H9 (cell line): ENCODE measurements around the gene RASAL1. TPM values are rescaled to one million over a fixed set of nuclear protein-coding genes. Genes with fewer than 3 reads are reported as not detected.

Experiments
- DNase-seq: peaks from one replicate; pipeline ENCODE4 v3.0.0-alpha.2; 2017
- H2AFZ ChIP-seq: one replicate; pipeline ENCODE4 v1.6.1; 2013; ENCODE audit warnings: mild to moderate bottlenecking, low read length, control low read depth, moderate library complexity
- H2AK5ac ChIP-seq: 2 replicates; pipeline ENCODE4 v1.6.1; 2013; ENCODE audit warnings: low read length, control low read depth, mixed read lengths; ENCODE audit not compliant: insufficient read length
- H2BK120ac ChIP-seq: one replicate; pipeline ENCODE4 v1.6.1; 2013; ENCODE audit warnings: low read depth, mild to moderate bottlenecking, low read length, control low read depth, inconsistent platforms; ENCODE audit not compliant: poor library complexity, severe bottlenecking
- H2BK12ac ChIP-seq: 2 replicates; pipeline ENCODE4 v1.6.1; 2013; ENCODE audit warnings: low read length, control low read depth, mixed read lengths, low read depth; ENCODE audit not compliant: insufficient read length
- H2BK15ac ChIP-seq: 2 replicates; pipeline ENCODE4 v1.6.1; 2013; ENCODE audit warnings: low read depth, low read length, control low read depth
- H2BK20ac ChIP-seq: one replicate; pipeline ENCODE4 v1.6.1; 2013; ENCODE audit warnings: low read depth, mild to moderate bottlenecking, low read length, control low read depth, inconsistent platforms; ENCODE audit not compliant: poor library complexity, severe bottlenecking
- H2BK5ac ChIP-seq: 2 replicates; pipeline ENCODE4 v1.6.1; 2013; ENCODE audit warnings: low read length, control low read depth, mixed read lengths; ENCODE audit not compliant: insufficient read length
- H3K14ac ChIP-seq: 2 replicates; pipeline ENCODE4 v1.6.1; 2013; ENCODE audit warnings: low read length, control low read depth; ENCODE audit not compliant: insufficient read depth
- H3K18ac ChIP-seq: 2 replicates; pipeline ENCODE4 v1.6.1; 2013; ENCODE audit warnings: low read depth, mild to moderate bottlenecking, mixed read lengths, low read length, control low read depth; ENCODE audit not compliant: insufficient read length
- H3K23ac ChIP-seq: 2 replicates; pipeline ENCODE4 v1.6.1; 2013; ENCODE audit warnings: low read length, control low read depth, mixed read lengths, low read depth; ENCODE audit not compliant: insufficient read length
- H3K23me2 ChIP-seq: 2 replicates; pipeline ENCODE4 v1.6.1; 2013; ENCODE audit warnings: low read depth, mild to moderate bottlenecking, mixed read lengths, low read length, control low read depth; ENCODE audit not compliant: insufficient read length, poor library complexity, severe bottlenecking
- H3K27ac ChIP-seq: 2 replicates; pipeline ENCODE4 v1.5.1; 2013; ENCODE audit warnings: low read length, control low read depth, mixed read lengths, low read depth; ENCODE audit not compliant: insufficient read length
- H3K27me3 ChIP-seq: 2 replicates; pipeline ENCODE4 v1.6.1; 2013; ENCODE audit warnings: low read length, control low read depth, inconsistent platforms; ENCODE audit not compliant: insufficient read depth
- H3K4ac ChIP-seq: 2 replicates; pipeline ENCODE4 v1.6.1; 2013; ENCODE audit warnings: low read depth, mild to moderate bottlenecking, control low read depth, inconsistent platforms, low read length, moderate library complexity
- H3K4me1 ChIP-seq: 2 replicates; pipeline ENCODE4 v1.6.1; 2013; ENCODE audit warnings: low read length, control low read depth, inconsistent platforms; ENCODE audit not compliant: insufficient read depth
- H3K4me2 ChIP-seq: 2 replicates; pipeline ENCODE4 v1.6.1; 2013; ENCODE audit warnings: low read length, control low read depth, mixed read lengths; ENCODE audit not compliant: insufficient read length, insufficient read depth
- H3K56ac ChIP-seq: 2 replicates; pipeline ENCODE4 v1.6.1; 2013; ENCODE audit warnings: low read depth, mild to moderate bottlenecking, mixed read lengths, low read length, control low read depth; ENCODE audit not compliant: insufficient read length
- H3K79me1 ChIP-seq: 2 replicates; pipeline ENCODE4 v1.6.1; 2013; ENCODE audit warnings: low read depth, mild to moderate bottlenecking, moderate library complexity, low read length, control low read depth, inconsistent platforms; ENCODE audit not compliant: insufficient read depth, poor library complexity, severe bottlenecking
- H3K79me2 ChIP-seq: 2 replicates; pipeline ENCODE4 v1.6.1; 2013; ENCODE audit warnings: low read length, control low read depth, inconsistent platforms; ENCODE audit not compliant: insufficient read depth
- H3K9ac ChIP-seq: 2 replicates; pipeline ENCODE4 v1.6.1; 2013; ENCODE audit warnings: low read length, control low read depth, mixed read lengths; ENCODE audit not compliant: insufficient read length; ENCODE audit errors: extremely low read depth
- H3K9me3 ChIP-seq: one replicate; pipeline ENCODE4 v1.6.1; 2013; ENCODE audit warnings: low read depth, low read length, inconsistent platforms; ENCODE audit not compliant: control insufficient read depth
- H3T11ph ChIP-seq: one replicate; pipeline ENCODE4 v1.6.1; 2013; ENCODE audit warnings: mild to moderate bottlenecking, low read length, control low read depth, inconsistent platforms
- H4K20me1 ChIP-seq: one replicate; pipeline ENCODE4 v1.6.1; 2013; ENCODE audit not compliant: control insufficient read depth, insufficient read length, insufficient read depth
- H4K5ac ChIP-seq: 2 replicates; pipeline ENCODE4 v1.6.1; 2013; ENCODE audit warnings: low read depth, mild to moderate bottlenecking, mixed read lengths, low read length, control low read depth; ENCODE audit not compliant: insufficient read length
- H4K8ac ChIP-seq: replicated peaks from 2 replicates; pipeline ENCODE4 v1.6.1; 2013; ENCODE audit warnings: low read length, control low read depth, mixed read lengths, low read depth; ENCODE audit not compliant: insufficient read length
- H4K91ac ChIP-seq: 2 replicates; pipeline ENCODE4 v1.6.1; 2013; ENCODE audit warnings: low read depth, mild to moderate bottlenecking, moderate library complexity, mixed read lengths, low read length, control low read depth; ENCODE audit not compliant: insufficient read length
- H3K27ac Mint-ChIP-seq, 3 experiments: 2 replicates in 2 of 3; 3 replicates in 1 of 3; pipeline ENCODE4 v1.8.0; 2020 to 2021; ENCODE audit warnings: mixed read lengths in 3 of 3, mild to moderate bottlenecking in 1 of 3, moderate library complexity in 1 of 3
- H3K27me3 Mint-ChIP-seq: 2 replicates; pipeline ENCODE4 v1.8.0; 2021; ENCODE audit warnings: low read depth, mild to moderate bottlenecking, moderate library complexity, mixed read lengths
- H3K36me3 Mint-ChIP-seq, 3 experiments: 2 replicates in 2 of 3; 3 replicates in 1 of 3; pipeline ENCODE4 v1.8.0; 2020 to 2021; ENCODE audit warnings: low read depth in 3 of 3, mixed read lengths in 3 of 3; ENCODE audit not compliant: insufficient read depth in 1 of 3
- H3K4me1 Mint-ChIP-seq, 2 experiments: 2 replicates each; pipeline ENCODE4 v1.8.0; 2020; ENCODE audit warnings: mixed read lengths in 2 of 2
- H3K4me3 Mint-ChIP-seq, 2 experiments: 2 replicates in 1 of 2; 3 replicates in 1 of 2; pipeline ENCODE4 v1.8.0; 2020 to 2021; ENCODE audit warnings: mild to moderate bottlenecking in 2 of 2, mixed read lengths in 2 of 2, moderate library complexity in 1 of 2
- H3K9me3 Mint-ChIP-seq, 2 experiments: 2 replicates in 1 of 2; 3 replicates in 1 of 2; pipeline ENCODE4 v1.8.0; 2020; ENCODE audit warnings: mild to moderate bottlenecking in 2 of 2, mixed read lengths in 2 of 2, moderate library complexity in 1 of 2
- CTCF ChIP-seq: fragments of 200-600 bp; sonication (generic); conservative IDR thresholded peaks from 3 replicates; pipeline ENCODE4 v1.8.0; 2021; ENCODE audit warnings: antibody characterized with exemption, mild to moderate bottlenecking
- WGBS: extraction: QIAGEN DNeasy Blood & Tissue Kit; methylation state at CpG from one replicate; pipeline ENCODE4 v1.1.7; 2013; ENCODE audit warnings: missing lambda C conversion rate, low lambda C conversion rate, mixed read lengths; ENCODE audit not compliant: insufficient read length; ENCODE audit errors: extremely low coverage; 5-methylcytosine and 5-hydroxymethylcytosine counted together
- total RNA-seq: library from RNA; stranded (reverse); gene quantifications from 2 replicates; pipeline ENCODE4 v1.2.1, GENCODE V29; 2021

RASAL1 gene
- total RNA-seq, 1 experiment from 2014 or later = 2.3 TPM

- Histone ChIP-seq H3K14ac (no peak overlapping the region), H2AFZ (no peak overlapping the region), H4K91ac (no peak overlapping the region), H3K9ac (no peak overlapping the region), H3K4me1 (no peaks in the 10 kb centered on the region), H3K27me3 (no peaks in the 10 kb centered on the region), H3T11ph (no peak overlapping the region), H2BK20ac (no peak overlapping the region), H3K56ac (no peak overlapping the region), H3K4ac (no peak overlapping the region), H2BK5ac (no peak overlapping the region), H3K27ac (no peak overlapping the region), H2BK15ac (no peak overlapping the region), H4K8ac (no peak overlapping the region), H3K9me3 (no peaks in the 10 kb centered on the region), H2BK12ac (no peak overlapping the region), H2AK5ac (no peak overlapping the region), H4K5ac (no peak overlapping the region), H2BK120ac (no peak overlapping the region), H3K18ac (no peak overlapping the region), H3K23ac (no peak overlapping the region), H4K20me1 (no peaks in the 10 kb centered on the region), H3K79me2 (no peaks in the 10 kb centered on the region), H3K23me2 (no peaks in the 10 kb centered on the region), H3K4me2 (peak overlapping the region; percentile 10), H3K79me1 (no peaks in the 10 kb centered on the region)
- Mint-ChIP-seq H3K36me3 (no peaks in the 10 kb centered on the region; a peak in 1 of 7 replicates), H3K4me1 (peaks cover 9 to 18% of the 10 kb centered on the region in 2 experiments), H3K4me3 (peak overlapping the region in 1 of 2 experiments; percentile 34; a peak in 1 of 5 replicates), H3K27me3 (peaks cover 24% of the 10 kb centered on the region), H3K27ac (peak overlapping the region in 1 of 3 experiments; percentile 49; a peak in 1 of 7 replicates), H3K9me3 (no peaks in the 10 kb centered on the region; a peak in 1 of 5 replicates)
- DNase-seq = no peak
- WGBS = no CpG with 5 or more reads among the region's 5 CpGs
- TF ChIP-seq CTCF = no peak
These were observed 48.4 kb downstream of the RASAL1 start for GRCh38 chr12:113087193-113087592.
